Esophagus (tissue), 2 donors: ENCODE results near the gene LAPTM5. TPM values are rescaled to one million over a fixed set of nuclear protein-coding genes. Genes with fewer than 3 reads are reported as not detected.

Experiments
- H3K27ac ChIP-seq, 2 donors: one replicate each; pipeline ENCODE4 v1.5.1; 2013; ENCODE audit warnings: low read depth in 2 of 2, mild to moderate bottlenecking in 2 of 2, inconsistent platforms in 1 of 2, low read length in 1 of 2, moderate library complexity in 1 of 2
- H3K27me3 ChIP-seq, 2 donors: one replicate each; pipeline ENCODE4 v1.6.1; 2013; ENCODE audit warnings: low read length in 2 of 2, control low read depth in 1 of 2, mild to moderate bottlenecking in 1 of 2; ENCODE audit not compliant: insufficient read depth in 2 of 2, control insufficient read depth in 1 of 2
- H3K36me3 ChIP-seq, 2 donors: one replicate each; pipeline ENCODE4 v1.6.1; 2013; ENCODE audit warnings: low read length in 1 of 2; ENCODE audit not compliant: control insufficient read depth in 2 of 2, insufficient read depth in 2 of 2
- H3K4me1 ChIP-seq, 2 donors: one replicate each; pipeline ENCODE4 v1.6.1; 2013; ENCODE audit warnings: low read length in 1 of 2; ENCODE audit not compliant: control insufficient read depth in 2 of 2, insufficient read depth in 2 of 2
- H3K4me3 ChIP-seq, 2 donors: one replicate each; pipeline ENCODE4 v1.5.1; 2013; ENCODE audit warnings: low read length in 2 of 2, mild to moderate bottlenecking in 2 of 2, low read depth in 1 of 2, moderate library complexity in 1 of 2
- H3K9me3 ChIP-seq, 2 donors: one replicate each; pipeline ENCODE4 v1.6.1; 2013; ENCODE audit warnings: mild to moderate bottlenecking in 2 of 2, low read depth in 1 of 2, low read length in 1 of 2, moderate library complexity in 1 of 2; ENCODE audit not compliant: control insufficient read depth in 2 of 2, insufficient read depth in 1 of 2
- WGBS, 2 donors: extraction: QIAGEN DNeasy Blood & Tissue Kit; methylation state at CpG; one replicate each; pipeline ENCODE4 v1.1.7; 2013; 5-methylcytosine and 5-hydroxymethylcytosine counted together
- polyA plus RNA-seq, 2 donors: library from polyadenylated mRNA; stranded (reverse); fragments of 200-250 nt; gene quantifications; one replicate each; pipeline ENCODE4 v1.2.3, GENCODE V29; 2013
- donor health status: healthy with polysubstance abuse.
- donor health status: Bipolar disorder and iron deficiency.

LAPTM5 gene
- polyA plus RNA-seq, 2 donors = 10.0 to 15.5 TPM

DNA sequence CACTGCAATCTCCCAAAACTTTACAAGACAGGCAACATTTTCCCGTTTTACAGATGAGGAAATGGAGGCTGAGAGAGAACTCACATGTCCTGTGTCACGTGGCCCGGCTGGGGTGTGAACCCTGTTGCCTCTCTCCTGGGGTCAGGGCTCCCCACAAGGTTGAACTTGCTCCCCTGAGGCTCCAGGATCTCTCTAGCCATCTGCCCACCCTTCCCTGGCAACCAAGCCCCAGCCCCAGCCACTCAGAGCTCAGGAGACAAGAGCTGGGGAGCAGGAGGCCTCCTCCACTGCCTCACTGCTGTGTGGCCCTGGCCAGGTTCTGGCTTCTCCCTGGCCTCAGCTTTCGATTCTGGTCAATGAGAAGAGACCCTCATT lies 11.8 kb downstream of the LAPTM5 start:
- no peaks in the 10 kb centered on the region for H3K9me3 ChIP-seq
- no peak overlapping the region for H3K4me3 ChIP-seq
- H3K36me3 ChIP-seq = no peaks in the 10 kb centered on the region
- H3K4me1 ChIP-seq = peaks cover 0 to 29% of the 10 kb centered on the region in 2 donors
- H3K27me3 ChIP-seq = no peaks in the 10 kb centered on the region
- WGBS, 2 donors = 51 to 57% methylated on average over 4 of the region's 4 CpGs
- H3K27ac ChIP-seq = peak overlapping the region; percentile 24 to 37

DNA sequence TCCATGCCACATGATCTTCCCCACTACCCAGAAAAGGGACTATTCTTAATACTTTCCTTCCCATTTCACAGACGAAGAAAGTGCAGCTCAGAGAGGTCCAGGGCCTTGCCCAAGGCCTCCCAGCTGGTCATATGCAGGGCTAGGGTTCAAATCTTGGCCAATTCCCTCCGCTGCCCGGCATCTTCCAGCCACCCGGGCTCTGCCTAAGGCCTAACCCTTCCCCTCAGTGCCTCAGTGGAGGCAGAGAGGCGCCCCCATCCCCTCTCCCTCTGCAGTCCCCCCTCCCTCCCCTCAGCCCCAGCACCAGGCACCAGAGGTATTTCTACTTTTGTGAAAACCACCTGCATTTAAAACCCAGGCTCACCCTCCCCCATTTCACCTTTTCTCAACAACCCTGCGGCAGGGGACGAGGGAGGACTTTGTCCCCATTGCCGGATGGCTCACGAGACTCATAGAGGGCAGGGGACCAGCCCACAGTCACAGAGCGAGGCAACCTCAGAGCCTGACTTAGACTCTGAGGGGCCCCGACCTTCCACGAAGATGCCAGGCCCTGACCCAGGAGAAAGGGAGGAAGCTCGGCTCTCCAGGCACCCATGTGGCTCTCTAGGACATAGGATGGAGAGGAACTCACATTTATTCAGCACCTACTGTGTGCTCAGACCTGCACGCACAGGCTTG lies 12.3 kb downstream of the LAPTM5 start:
- H3K4me3 ChIP-seq = no peak overlapping the region
- no peaks in the 10 kb centered on the region for H3K9me3 ChIP-seq
- WGBS, 2 donors = 76 to 79% methylated on average over 14 of the region's 14 CpGs
- H3K27ac ChIP-seq = peak overlapping the region; percentile 24 to 37
- H3K27me3 ChIP-seq = no peaks in the 10 kb centered on the region
- peaks cover 0 to 25% of the 10 kb centered on the region in 2 donors for H3K4me1 ChIP-seq
- no peaks in the 10 kb centered on the region for H3K36me3 ChIP-seq

DNA sequence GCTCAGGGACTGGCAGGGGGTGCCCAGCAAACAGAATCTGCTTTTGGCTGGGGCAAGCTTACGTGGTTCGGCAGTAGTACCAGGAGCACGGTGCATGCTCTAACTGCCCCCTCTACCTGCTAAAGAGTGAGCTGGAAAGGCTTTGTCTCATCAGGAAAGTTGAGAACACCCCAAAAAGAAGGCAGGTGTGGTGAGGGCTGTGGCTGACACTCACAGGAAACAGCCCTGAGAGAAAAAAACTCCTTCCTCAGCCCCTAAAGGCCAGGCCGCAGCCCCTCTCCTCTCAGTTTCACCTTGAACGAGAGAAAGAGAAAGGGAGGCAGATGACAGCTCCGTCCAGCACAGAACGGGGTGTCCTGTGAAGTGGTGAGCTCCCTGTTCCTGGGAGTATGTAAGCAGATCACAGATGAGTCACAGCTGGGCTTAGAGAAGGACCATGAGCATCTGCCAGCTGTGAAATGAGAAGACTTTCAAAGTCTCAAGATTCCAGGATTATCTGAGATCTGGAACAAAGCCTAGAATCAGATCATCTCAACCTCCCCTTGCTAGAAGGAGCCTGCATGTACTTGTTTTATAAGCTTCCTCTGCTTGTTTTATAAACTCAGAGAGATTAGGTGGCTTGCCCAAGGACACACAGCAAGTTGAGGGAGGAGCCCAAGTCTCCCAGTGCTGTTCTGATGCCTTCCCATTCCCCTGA lies 13.4 kb downstream of the LAPTM5 start:
- H3K36me3 ChIP-seq = no peaks in the 10 kb centered on the region
- peak overlapping the region; percentile 6 to 57 for H3K27ac ChIP-seq
- WGBS, 2 donors = 60 to 69% methylated on average over 7 of the region's 7 CpGs
- peaks cover 0 to 25% of the 10 kb centered on the region in 2 donors for H3K4me1 ChIP-seq
- H3K27me3 ChIP-seq = no peaks in the 10 kb centered on the region
- H3K9me3 ChIP-seq = no peaks in the 10 kb centered on the region
- H3K4me3 ChIP-seq = no peak overlapping the region

DNA sequence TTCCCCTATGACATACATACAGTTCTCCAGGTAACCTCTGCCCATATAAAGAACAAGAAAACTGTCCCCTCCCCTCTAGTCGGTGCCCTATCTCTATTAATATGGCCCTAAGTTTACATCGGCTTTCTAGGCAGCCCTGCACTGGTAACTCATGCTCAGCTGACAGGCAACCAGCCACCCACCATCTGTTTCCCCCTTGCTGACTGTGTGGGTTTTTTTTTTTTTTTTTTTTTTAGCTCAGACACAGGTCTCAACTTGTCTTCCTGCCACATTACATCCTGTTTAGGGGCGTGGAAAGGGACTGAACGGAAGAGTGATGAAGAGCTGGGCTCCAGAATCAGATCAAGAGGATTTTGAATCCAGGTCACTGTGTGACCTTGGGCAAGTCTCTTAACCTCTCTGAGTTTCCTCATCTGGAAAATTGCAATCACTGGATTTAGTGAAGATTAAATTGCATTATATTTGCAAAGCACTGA lies 14.0 kb downstream of the LAPTM5 start:
- H3K27ac ChIP-seq = peak overlapping the region in 1 of 2 donors; percentile 6
- H3K27me3 ChIP-seq = no peaks in the 10 kb centered on the region
- no peak overlapping the region for H3K4me3 ChIP-seq
- H3K4me1 ChIP-seq = peaks cover 0 to 23% of the 10 kb centered on the region in 2 donors
- WGBS, 2 donors = 36 to 52% methylated on average over 4 of the region's 4 CpGs
- no peaks in the 10 kb centered on the region for H3K9me3 ChIP-seq
- H3K36me3 ChIP-seq = no peaks in the 10 kb centered on the region

DNA sequence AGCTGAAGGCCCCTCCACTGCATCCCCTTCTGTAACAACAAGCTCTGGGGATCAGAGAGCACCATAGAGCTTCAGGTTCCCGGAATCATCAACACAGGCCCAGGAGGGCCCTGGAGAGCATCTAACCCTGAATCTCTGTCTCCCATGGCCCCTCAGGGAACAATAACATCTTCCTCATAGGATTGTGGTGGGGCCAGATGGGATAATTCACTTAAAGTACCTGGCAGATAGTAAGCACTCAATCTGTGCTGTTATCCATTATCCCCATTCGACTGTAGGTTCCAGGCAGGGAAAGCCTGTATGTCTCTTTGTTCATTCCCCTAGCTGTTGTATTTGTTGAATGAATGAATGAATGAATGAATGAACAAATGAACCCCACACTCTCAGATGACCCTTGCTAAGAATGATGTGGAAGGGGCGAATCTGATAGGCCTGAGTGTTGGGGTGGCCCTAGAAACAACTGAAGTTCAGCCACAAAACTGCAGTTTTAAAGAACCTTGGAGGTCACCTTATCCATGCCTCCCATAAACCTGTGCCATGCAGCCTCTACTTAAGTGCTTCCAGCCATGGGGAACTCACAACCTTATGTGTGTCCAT lies 14.5 kb downstream of the LAPTM5 start:
- H3K27me3 ChIP-seq = no peaks in the 10 kb centered on the region
- no peaks in the 10 kb centered on the region for H3K36me3 ChIP-seq
- no peak overlapping the region for H3K4me3 ChIP-seq
- no peak overlapping the region for H3K27ac ChIP-seq
- H3K9me3 ChIP-seq = peaks cover 0 to 2% of the 10 kb centered on the region in 2 donors
- 87 to 95% methylated on average over 3 of the region's 3 CpGs for WGBS, 2 donors
- H3K4me1 ChIP-seq = peaks cover 0 to 17% of the 10 kb centered on the region in 2 donors

DNA sequence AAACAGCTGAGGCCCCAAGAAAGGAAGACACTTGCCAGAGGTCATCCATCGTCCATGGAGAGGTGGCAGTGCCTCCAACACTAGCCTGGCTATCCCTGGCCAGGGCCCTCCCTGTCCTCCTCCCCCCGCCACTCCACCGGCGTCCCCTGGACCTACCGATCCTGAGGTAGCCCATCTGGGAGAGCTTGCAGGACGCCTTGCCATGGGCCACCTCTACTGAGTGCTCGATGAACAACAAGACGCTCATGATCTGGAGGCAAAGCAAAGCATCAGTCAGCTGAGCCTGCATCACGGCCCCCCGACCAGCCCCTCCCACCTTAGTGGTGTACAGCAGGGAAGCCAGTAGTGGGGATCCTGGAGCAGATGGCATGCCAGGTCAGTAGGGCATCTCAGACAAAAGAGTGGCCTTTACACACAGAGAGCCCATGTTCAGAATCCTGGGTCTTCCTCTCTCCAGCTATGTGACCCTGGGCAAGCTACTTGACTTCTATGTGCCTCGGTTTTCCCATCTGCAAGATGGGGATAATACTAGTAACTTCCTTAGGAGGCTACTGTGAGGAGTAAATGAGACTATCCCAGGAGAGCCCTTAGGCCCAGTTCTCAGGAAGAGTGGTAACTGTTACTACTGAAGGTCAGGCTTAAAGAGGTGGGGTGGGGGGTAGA lies 15.1 kb downstream of the LAPTM5 start:
- H3K27me3 ChIP-seq = no peaks in the 10 kb centered on the region
- peaks cover 0 to 11% of the 10 kb centered on the region in 2 donors for H3K4me1 ChIP-seq
- peaks cover 0 to 7% of the 10 kb centered on the region in 2 donors for H3K9me3 ChIP-seq
- H3K36me3 ChIP-seq = peaks cover 0 to 4% of the 10 kb centered on the region in 2 donors
- WGBS, 2 donors = 82% methylated on average over 11 of the region's 11 CpGs
- no peak overlapping the region for H3K27ac ChIP-seq
- H3K4me3 ChIP-seq = no peak overlapping the region

DNA sequence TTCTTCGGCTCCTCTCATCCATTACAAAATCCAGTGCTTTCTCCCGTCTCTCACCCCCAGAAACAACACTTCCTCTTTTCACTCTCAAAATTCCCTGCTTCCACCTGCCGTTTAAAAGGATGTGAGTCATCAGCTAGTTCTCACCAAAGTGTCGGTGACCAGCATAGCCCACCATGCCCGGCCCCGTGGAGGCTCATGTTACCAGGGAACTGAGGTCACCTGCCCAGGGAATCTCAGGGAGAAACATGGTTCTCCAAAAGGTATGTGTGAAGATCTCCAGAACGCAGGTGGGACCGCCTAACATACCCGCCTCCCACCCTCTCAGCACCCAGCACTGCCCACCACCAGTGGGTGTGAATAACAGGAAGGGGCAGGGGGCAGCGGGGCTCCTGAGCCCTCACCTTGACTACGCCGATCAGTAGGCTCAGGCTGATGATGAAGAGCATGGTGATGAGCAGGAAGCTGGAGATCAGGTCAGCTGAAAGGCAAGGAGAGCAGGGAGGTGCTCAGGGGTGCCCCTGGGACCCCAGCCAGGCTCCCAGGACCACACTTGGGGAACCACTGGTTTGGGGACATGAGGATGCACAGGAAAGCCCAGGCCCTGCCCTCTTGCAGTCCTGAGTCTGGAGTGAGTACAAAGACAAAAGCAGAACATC lies 16.2 kb downstream of the LAPTM5 start:
- WGBS, 2 donors = 61 to 69% methylated on average over 12 of the region's 12 CpGs
- Histone ChIP-seq H3K9me3 (peaks cover 0 to 7% of the 10 kb centered on the region in 2 donors), H3K36me3 (peaks cover 0 to 6% of the 10 kb centered on the region in 2 donors), H3K4me1 (peaks cover 0 to 8% of the 10 kb centered on the region in 2 donors), H3K27me3 (no peaks in the 10 kb centered on the region), H3K4me3 (no peak overlapping the region), H3K27ac (no peak overlapping the region)

DNA sequence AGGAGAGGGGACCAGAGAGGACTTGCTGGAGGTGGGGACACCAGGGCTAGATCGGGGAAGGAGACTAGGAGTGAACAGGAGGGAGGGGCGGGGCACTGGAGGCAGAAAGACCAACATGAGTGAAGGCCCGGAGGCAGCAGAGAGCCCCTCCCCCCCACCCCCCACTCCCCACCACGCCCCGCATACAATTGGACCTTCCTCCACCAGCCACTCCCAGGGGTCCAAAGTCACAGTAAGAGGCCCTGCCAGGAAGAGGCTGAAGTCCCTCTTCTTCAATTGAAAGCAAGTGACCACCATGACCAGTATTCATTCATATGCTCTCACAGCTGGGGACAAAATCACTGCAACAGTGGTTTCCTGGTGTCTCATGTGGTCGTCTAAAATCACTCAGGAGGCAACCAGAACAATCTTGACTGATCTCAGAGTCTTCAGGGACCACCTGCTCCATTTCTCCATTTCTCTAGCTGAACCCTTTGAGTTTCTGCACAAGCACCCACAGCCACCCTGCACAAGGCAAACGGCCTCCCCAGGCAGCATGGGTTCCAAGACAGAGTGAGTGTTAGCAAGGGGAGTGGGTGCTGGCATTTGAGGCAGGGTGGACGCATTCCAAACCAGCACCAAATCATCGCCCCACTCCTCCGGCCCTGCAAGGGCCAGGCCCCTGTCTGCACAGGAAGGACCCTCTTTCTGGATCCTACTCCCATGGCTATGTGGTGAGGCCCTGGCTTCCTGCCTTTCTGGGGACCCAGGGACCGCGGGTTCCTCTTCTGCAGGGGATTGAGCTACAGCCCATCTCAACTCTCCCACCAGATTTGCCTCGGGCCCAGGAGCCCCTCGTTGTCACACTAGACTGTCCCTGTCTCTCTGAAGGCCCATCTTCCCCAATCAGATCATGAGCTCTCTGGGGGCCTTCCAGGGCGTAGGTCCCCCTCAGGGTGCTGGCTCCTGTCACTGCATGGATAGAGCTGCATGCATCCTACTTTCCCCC lies 17.0 kb downstream of the LAPTM5 start:
- no peaks in the 10 kb centered on the region for H3K27me3 ChIP-seq
- H3K4me3 ChIP-seq = no peak overlapping the region
- WGBS, 2 donors = 62 to 76% methylated on average over 15 of the region's 15 CpGs
- H3K27ac ChIP-seq = no peak overlapping the region
- H3K9me3 ChIP-seq = peaks cover 0 to 7% of the 10 kb centered on the region in 2 donors
- peaks cover 0 to 6% of the 10 kb centered on the region in 2 donors for H3K36me3 ChIP-seq
- H3K4me1 ChIP-seq = peaks cover 0 to under 1% of the 10 kb centered on the region in 2 donors
